Activated CD4-positive, alpha-beta T cell treated with anti-CD3 and anti-CD28 coated beads, Interleukin-10, Interleukin-2, amounts not matched to agents 100 ng/mL and 50 ng/mL, durations not matched to agents 16 hours and 8 hours (primary cell): ENCODE results near the gene THEMIS.
"Not testable (repeated sequence)": the region's sequence is repeated elsewhere in the genome, so short reads cannot be mapped to it uniquely, and the experiment has no call there.

ENCODE experiments used
- DNase-seq: peaks from one replicate; pipeline ENCODE4 v3.0.0-alpha.2; 2020

Gene THEMIS

DNA sequence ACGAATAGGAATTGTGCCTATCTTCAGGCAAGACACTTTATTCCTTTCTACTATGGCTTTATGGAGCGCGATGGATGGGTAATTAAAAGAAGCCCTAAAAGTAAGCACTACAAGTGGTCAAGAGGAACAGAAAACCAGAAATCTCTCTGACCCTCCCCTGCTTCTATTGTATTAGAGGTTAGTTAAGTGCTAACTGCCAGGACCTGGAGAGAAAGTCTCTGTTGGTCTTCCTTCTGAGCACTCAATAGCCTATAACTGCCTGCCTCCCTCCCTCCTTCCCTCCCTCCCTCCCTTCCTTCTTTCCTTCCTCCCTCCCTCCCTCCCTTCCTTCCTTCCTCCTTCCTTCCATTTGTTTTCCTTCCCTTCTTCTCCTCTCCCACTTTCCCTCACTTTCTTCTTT lies 190.2 kb downstream of the THEMIS start:
- DNase-seq, result no peak

DNA sequence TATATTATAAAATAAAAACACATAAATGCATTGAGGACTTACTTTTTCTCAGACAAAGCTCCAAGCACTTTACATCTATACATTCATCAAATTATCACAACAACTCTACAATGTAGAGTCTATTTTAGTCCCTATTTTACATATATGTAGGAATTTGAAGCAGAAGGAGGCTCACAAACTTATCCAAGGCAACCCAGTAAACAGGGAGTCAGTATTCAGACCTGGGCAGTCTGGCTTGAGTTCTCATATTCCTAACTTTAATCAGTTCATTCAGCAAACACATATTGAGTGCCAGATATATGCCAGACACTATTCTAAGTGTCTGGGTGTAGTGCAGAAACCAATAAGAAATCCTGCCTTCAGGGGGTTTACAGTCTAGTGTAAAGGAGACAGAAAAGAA lies 194.6 kb downstream of the THEMIS start:
- DNase-seq, result no peak

DNA sequence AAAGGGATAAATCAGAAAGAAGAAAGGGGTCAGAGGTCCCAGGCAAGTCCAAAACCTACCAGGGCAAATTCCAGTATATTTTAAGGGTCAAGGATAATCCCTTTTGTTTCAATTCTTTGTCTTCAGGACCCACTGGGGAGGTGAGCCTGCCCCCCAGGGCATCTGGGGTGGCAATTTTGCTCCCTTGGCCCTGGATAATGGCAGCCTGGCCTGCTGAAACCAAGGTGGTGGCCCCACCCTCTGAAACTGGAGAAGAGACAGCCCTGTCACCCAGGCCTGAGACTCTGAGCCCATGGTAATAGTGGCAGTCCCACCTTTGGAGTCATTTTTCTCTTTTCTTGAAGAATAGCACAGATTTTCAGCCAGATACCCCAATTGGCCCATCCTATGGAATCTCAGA lies 205.8 kb downstream of the THEMIS start:
- DNase-seq, result no peak

DNA sequence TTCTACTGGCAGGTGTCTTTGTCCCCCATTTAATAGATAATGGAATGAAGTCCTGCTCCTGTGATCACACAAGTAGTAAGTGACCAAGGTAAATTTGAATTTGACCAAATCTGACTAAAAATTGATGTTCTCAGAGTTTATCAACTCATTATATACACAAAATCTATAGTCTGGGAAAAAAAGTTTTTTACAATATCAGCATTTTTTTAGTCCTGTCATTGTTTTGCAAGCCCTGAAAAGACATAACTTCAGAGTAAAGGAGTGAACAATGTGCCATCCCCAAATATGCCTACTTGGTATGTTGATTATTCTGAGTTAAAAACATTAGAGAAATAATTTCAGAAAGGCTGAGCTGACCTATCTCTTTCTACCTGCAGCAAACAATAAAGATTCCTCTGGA lies 209.7 kb downstream of the THEMIS start:
- no peak for DNase-seq

DNA sequence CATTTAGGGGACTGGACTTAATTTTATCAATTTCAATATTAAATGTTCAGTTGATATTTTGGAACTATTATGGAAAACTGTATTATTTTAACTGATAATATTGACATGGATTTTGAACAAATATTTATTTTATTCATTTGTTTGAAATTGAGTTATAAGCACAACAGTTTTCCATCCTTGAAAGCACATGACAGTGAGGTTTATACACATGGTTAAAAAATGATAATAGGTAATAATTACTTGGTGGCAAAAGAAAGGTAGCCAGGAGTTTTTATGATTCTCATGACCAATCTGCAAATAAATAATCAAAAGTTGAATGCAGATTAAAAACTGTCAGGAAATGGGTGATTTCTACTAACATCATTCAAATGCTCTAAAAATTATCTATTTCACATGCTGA lies 210.3 kb downstream of the THEMIS start:
- DNase-seq, result no peak

DNA sequence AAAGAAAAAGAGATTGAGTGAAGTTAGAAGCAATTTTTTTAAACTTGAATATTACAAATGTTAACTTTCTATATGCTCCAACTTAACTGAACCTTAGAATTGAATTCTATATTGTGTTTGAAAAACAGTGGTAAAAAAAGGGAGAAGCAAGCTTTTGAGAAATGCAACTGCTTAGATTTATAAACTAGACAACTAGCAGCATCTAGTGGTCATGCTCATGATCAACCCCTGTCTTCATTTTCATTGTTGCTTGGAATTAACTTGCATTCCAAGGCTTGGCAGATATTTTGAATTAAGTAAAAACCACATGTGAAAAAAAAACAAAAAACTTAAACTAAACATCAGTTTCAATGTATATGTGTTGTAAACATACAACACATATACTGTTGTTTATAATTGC lies 210.8 kb downstream of the THEMIS start:
- DNase-seq, result no peak

DNA sequence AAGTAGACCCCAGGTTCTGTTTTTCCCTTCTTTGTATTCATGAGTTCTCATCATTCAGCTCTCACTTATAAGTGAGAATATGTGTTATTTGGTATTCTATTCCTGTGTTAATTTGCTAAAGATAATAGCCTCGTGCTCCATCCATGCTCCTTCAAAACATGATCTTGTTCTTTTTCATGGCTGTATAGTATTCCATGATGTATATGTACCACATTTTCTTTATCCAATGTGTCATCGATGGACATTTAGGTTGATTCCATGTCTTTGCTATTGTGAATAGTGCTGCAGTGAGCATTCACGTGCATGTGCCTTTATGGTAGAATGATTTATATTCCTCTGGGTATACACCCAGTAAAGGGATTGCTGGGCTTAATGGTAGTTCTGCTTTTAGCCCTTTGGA lies 213.4 kb downstream of the THEMIS start:
- not testable (repeated sequence) for DNase-seq

DNA sequence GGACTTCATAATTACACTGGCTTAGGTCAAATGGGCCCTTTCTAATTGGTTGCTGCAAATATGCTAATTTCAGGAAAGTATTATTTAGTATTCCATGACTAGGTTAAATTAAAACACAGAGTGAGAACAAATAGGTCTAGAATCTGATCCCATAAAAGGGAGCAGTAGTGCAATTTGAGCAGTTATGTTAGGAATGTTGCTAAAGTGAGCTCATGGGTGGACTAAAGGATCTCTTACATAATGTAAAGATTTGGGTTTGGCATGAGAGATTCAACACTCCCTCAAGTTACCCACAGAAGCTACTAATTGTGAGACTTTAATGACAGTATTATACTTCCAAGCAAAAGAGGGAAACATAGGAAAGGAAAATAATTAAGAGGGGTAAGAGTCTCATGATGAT lies 214.8 kb downstream of the THEMIS start:
- no peak for DNase-seq

DNA sequence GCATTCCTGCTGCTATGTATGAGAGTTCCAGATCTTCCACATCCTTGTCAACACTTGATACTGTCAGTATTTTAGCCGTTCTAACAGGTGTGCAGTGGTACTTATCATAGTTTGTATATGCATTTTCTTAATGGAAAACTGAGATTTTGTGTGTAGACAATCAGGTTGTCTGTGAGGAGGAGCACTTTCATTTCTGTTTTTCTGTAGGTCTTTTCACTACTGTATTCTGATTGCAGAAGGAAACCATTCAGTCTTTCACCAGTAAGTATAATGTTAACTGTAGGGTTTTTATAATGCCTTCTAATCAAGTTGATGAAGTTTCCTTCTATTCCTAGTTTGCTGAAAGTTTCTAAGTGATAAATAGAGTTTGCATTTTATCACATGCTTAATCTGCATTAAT lies 216.4 kb downstream of the THEMIS start:
- no peak for DNase-seq
